Body of pancreas (tissue), 4 donors: Measurements from ENCODE around the gene STAT1. TPM values are rescaled to one million over a fixed set of nuclear protein-coding genes. Genes with fewer than 3 reads are reported as not detected.

Experiments used
- ATAC-seq: fragments of 150-250 bp; one replicate; pipeline ENCODE4 v1.9.1; 2016
- DNase-seq, 4 donors: peaks; one replicate each; pipeline ENCODE4 v3.0.0-alpha.2; 2019
- H3K27ac ChIP-seq, 4 donors: fragments of 200-600 bp; sonication (generic); 1 replicate in 3 of 4; 2 replicates in 1 of 4; pipeline versions ENCODE4 v1.5.1 to v1.6.1; 2016 to 2019; ENCODE audit warnings: mild to moderate bottlenecking in 1 of 4, mixed read lengths in 1 of 4, moderate library complexity in 1 of 4
- H3K27me3 ChIP-seq, 2 donors: fragments of 200-600 bp; sonication (generic); one replicate each; pipeline ENCODE4 v1.6.0; 2016; ENCODE audit warnings: mild to moderate bottlenecking in 1 of 2
- H3K36me3 ChIP-seq, 2 donors: fragments of 200-600 bp; sonication (generic); replicated peaks in 1 of 2; 2 replicates each; pipeline ENCODE4 v1.5.1; 2016; ENCODE audit warnings: low read depth in 2 of 2; ENCODE audit not compliant: insufficient read depth in 1 of 2
- H3K4me1 ChIP-seq: fragments of 200-600 bp; sonication (generic); one replicate; pipeline ENCODE4 v1.6.0; 2016
- H3K4me3 ChIP-seq, 2 donors: fragments of 200-600 bp; sonication (generic); 1 replicate in 1 of 2; 2 replicates in 1 of 2; pipeline ENCODE4 v1.5.1; 2016 to 2019
- H3K9me3 ChIP-seq, 3 donors: fragments of 200-600 bp; sonication (generic); 1 replicate in 2 of 3; 2 replicates in 1 of 3; pipeline ENCODE4 v1.5.1; 2016
- CTCF ChIP-seq, 7 experiments: fragments of 450-650 bp in 4 of 7; fragments of 200-600 bp in 3 of 7; sonication (generic) in 3 of 7; IDR thresholded peaks; one replicate each; pipeline ENCODE4 v1.5.1; 2016 to 2019; ENCODE audit warnings: antibody characterized with exemption in 7 of 7
- POLR2A ChIP-seq, 3 donors: fragments of 450-650 bp; IDR thresholded peaks; one replicate each; pipeline ENCODE4 v1.6.1; 2016; ENCODE audit warnings: antibody characterized with exemption in 3 of 3, mild to moderate bottlenecking in 2 of 3
- WGBS, 2 donors: methylation state at CpG; one replicate each; pipeline ENCODE4 v1.1.5; 2017; 5-methylcytosine and 5-hydroxymethylcytosine counted together
- intact Hi-C: fragments of 100-400 bp; cut with DNase I; formaldehyde crosslinking; loops from one replicate; pipeline ENCODE4 v1.15.1; 2023
- total RNA-seq, 2 donors: library from RNA; depleted of rRNA; stranded (reverse); fragments of >200 nt; gene quantifications; one replicate each; pipeline ENCODE4 v1.1.0, GENCODE V29; 2016

Gene STAT1
- total RNA-seq, 2 donors from 2014 or later = 30.1 to 56.4 TPM

- H3K4me1 ChIP-seq = peaks cover 38% of the 10 kb centered on the region
- TF ChIP-seq CTCF (IDR thresholded peaks at IDR 0.05) = no peak
- TF ChIP-seq POLR2A (IDR thresholded peaks at IDR 0.05) = no peak
- H3K27me3 ChIP-seq = no peaks in the 10 kb centered on the region
- WGBS, 2 donors = 31 to 38% methylated on average over 4 of the region's 4 CpGs
- no peaks in the 10 kb centered on the region for H3K9me3 ChIP-seq
- DNase-seq (no peak), ATAC-seq (no peak)
- H3K4me3 ChIP-seq = no peak overlapping the region
- intact Hi-C loops = no loop called here
- H3K36me3 ChIP-seq = no peaks in the 10 kb centered on the region
- H3K27ac ChIP-seq = peak overlapping the region; percentile 91 to 99 (median 92)
Observed at GRCh38 chr2:191014653-191015020, 666 bp upstream of the STAT1 start.

DNA sequence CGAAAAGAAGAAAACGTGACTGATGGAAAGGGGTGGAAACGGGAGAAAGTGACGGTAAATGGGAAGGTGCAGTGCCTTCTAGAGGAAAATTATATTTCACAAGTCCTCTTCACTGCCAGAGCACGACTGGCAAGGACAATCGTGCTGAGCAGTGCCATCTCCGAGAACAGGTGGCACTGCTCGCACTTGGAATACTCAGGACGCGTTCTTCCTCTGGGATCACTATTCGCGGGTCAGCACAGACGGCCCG is 364 bp downstream of the STAT1 start:
- no peak for TF ChIP-seq POLR2A (IDR thresholded peaks at IDR 0.05)
- TF ChIP-seq CTCF (IDR thresholded peaks at IDR 0.05) = no peak
- peak overlapping the region; percentile 91 to 99 (median 92) for H3K27ac ChIP-seq
- H3K4me3 ChIP-seq = peak overlapping the region; percentile 75 to 91
- no peaks in the 10 kb centered on the region for H3K27me3 ChIP-seq
- H3K36me3 ChIP-seq = no peaks in the 10 kb centered on the region
- ATAC-seq = no peak
- intact Hi-C loops = no loop called here
- H3K9me3 ChIP-seq = no peaks in the 10 kb centered on the region
- H3K4me1 ChIP-seq = peaks cover 33% of the 10 kb centered on the region
- no peak for DNase-seq
- WGBS, 2 donors = 0% methylated on average over 10 to 14 of the region's 14 CpGs

DNA sequence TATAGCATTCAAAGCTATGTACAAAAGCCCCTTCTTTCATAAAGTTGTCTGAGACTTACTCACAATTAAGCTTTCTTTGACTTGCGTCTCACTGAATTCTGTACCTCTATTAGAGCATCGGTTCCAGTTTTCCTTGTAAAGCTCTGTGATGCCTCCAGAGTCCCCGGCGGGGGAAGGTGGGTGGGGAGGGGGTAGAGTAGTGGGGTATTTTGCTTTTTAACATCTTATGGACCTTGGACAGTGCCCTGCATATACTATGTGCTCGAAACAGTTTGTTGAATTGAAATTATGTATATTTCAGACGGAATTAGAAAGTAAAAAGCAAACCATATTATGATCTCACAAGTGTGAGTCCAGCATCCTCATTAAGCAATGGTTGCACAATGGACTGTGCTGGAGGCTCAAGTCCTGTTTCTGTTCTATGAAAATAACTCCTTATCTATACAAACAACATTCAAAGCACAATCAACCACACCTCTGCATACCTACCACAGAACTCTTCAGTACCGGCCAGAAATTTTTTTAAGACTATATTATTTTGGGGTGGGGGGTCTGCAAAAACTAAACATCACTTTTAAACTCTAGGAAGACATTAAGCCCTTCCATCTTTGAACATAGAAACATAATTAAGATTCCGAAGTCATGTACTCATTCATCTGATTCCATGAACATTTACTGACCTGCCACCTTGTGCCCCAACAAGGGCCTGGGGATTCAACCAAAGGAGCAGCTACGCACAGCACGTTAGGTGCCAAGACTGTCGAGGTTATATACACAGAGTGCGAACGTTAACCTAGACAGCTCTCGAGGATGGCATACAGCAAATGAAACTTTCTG is 908 bp downstream of the STAT1 start:
- no peaks in the 10 kb centered on the region for H3K9me3 ChIP-seq
- peak overlapping the region; percentile 75 to 91 for H3K4me3 ChIP-seq
- ATAC-seq (peak; percentile 8), DNase-seq (peak in 2 of 4 donors; percentile 20 to 28)
- TF ChIP-seq CTCF (IDR thresholded peaks at IDR 0.05) (no peak), POLR2A (IDR thresholded peaks at IDR 0.05) (no peak)
- peaks cover 33% of the 10 kb centered on the region for H3K4me1 ChIP-seq
- H3K27ac ChIP-seq = peak overlapping the region; percentile 91 to 99 (median 92)
- peaks cover 0 to 2% of the 10 kb centered on the region in 2 donors for H3K36me3 ChIP-seq
- WGBS, 2 donors = 11 to 19% methylated on average over 14 of the region's 14 CpGs
- intact Hi-C loops = no loop called here
- H3K27me3 ChIP-seq = no peaks in the 10 kb centered on the region

- no peaks in the 10 kb centered on the region for H3K27me3 ChIP-seq
- peaks cover 0 to 2% of the 10 kb centered on the region in 2 donors for H3K36me3 ChIP-seq
- intact Hi-C loops = no loop called here
- no peak for ATAC-seq
- WGBS, 2 donors = 85 to 93% methylated on average over 3 of the region's 3 CpGs
- no peaks in the 10 kb centered on the region for H3K9me3 ChIP-seq
- H3K27ac ChIP-seq = peak overlapping the region in 1 of 4 donors; percentile 99
- H3K4me3 ChIP-seq = no peak overlapping the region
- no peak for DNase-seq
- H3K4me1 ChIP-seq = peaks cover 33% of the 10 kb centered on the region
- no peak for TF ChIP-seq POLR2A (IDR thresholded peaks at IDR 0.05)
- TF ChIP-seq CTCF (IDR thresholded peaks at IDR 0.05) = no peak
Observed at GRCh38 chr2:191012346-191012745, 1.6 kb downstream of the STAT1 start.
